Ovary (tissue), 10 donors: ENCODE measurements around the gene TMEM139. TPM values are rescaled to one million over a fixed set of nuclear protein-coding genes. Genes with fewer than 3 reads are reported as not detected.

Source experiments
- DNase-seq, 5 donors: peaks; one replicate each; pipeline ENCODE4 v3.0.0-alpha.2; 2019 to 2020
- H3K27ac ChIP-seq, 2 donors: fragments of 200-600 bp; one replicate each; pipeline versions ENCODE4 v1.5.1 to v1.8.0; 2019 to 2022
- H3K27me3 ChIP-seq: fragments of 200-600 bp; one replicate; pipeline ENCODE4 v1.8.0; 2022
- H3K36me3 ChIP-seq: fragments of 200-600 bp; sonication (generic); one replicate; pipeline ENCODE4 v1.5.1; 2019
- H3K4me1 ChIP-seq: one replicate; pipeline ENCODE4 v1.8.1; 2013; ENCODE audit warnings: mild to moderate bottlenecking, moderate library complexity; ENCODE audit not compliant: insufficient read depth
- H3K4me3 ChIP-seq: fragments of 200-600 bp; sonication (generic); one replicate; pipeline ENCODE4 v1.5.1; 2017
- H3K9me3 ChIP-seq, 2 donors: fragments of 200-600 bp in 1 of 2; sonication (generic) in 1 of 2; one replicate each; pipeline versions ENCODE4 v1.5.1 to v1.8.1; 2013 to 2019; ENCODE audit warnings: mild to moderate bottlenecking in 1 of 2, moderate library complexity in 1 of 2
- CTCF ChIP-seq, 3 donors: fragments of 450-650 bp in 2 of 3; fragments of 200-600 bp in 1 of 3; IDR thresholded peaks; one replicate each; pipeline versions ENCODE4 v1.5.1 to v1.8.0; 2016 to 2022; ENCODE audit warnings: antibody characterized with exemption in 3 of 3, mild to moderate bottlenecking in 1 of 3
- EP300 ChIP-seq: sonication (generic); formaldehyde crosslinking; IDR thresholded peaks from one replicate; pipeline ENCODE4 v1.6.1; 2017; ENCODE audit warnings: antibody characterized with exemption
- POLR2A ChIP-seq: fragments of 450-650 bp; IDR thresholded peaks from one replicate; pipeline ENCODE4 v1.6.1; 2017; ENCODE audit warnings: antibody characterized with exemption, mild to moderate bottlenecking, moderate library complexity
- WGBS, 3 donors: extraction: QIAGEN DNeasy Blood & Tissue Kit in 1 of 3; methylation state at CpG; one replicate each; pipeline versions ENCODE4 v1.1.5 to v1.1.7; 2013 to 2017; 5-methylcytosine and 5-hydroxymethylcytosine counted together
- intact Hi-C, 4 donors: fragments of 100-400 bp; cut with DNase I; formaldehyde crosslinking; loops; one replicate each; pipeline versions ENCODE4 v1.11.0 to v1.15.1; 2022 to 2023
- long read RNA-seq, 3 donors: library from polyadenylated mRNA in 2 of 3; unstranded in 2 of 3; transcript quantifications; one replicate each; pipeline ENCODE4 v2.0.0 and lab custom pipeline, GENCODE V29; 2021 to 2026
- polyA plus RNA-seq, 2 donors: library from polyadenylated mRNA; stranded (reverse); fragments of 200-250 nt in 1 of 2; fragments of 350-450 nt in 1 of 2; fragmentation: Illumina TruSeq in 1 of 2; extraction: RNeasy Lipid Tissue Mini Kit (QIAGEN cat#74804) in 1 of 2; gene quantifications; one replicate each; pipeline ENCODE4 v1.2.3, GENCODE V29; 2013 to 2014
- total RNA-seq, 7 donors: library from RNA; depleted of rRNA in 2 of 7; stranded (reverse); fragments of >200 nt in 2 of 7; fragmentation: NEBNext Ultra II Directional in 3 of 7; extraction: Animal tissue kit (Norgen Biotek cat#: 25700) in 3 of 7; gene quantifications; one replicate each; pipeline versions ENCODE4 v1.1.0 to v1.2.4, GENCODE V29; 2016 to 2023
- donor health status: DM: no; HTN: no; CAD: no; lungs with moderate emphysema.
- donor health status: DM: no; HTN: no; CAD: no.
- donor health status: Bipolar disorder and iron deficiency.
- donor health status: DM: yes; HTN: yes; CAD: no.
- donor health status: DM: no; HTN: no; CAD: no.
- donor health status: DM: yes; HTN: yes; CAD: no.

TMEM139 gene
- 10 to 100 TPM in 1 of 7 donors, 1 to 10 TPM in 2, under 1 TPM in 4; 0.35 to 10.8 (median 0.61) TPM for total RNA-seq
- 1 to 10 TPM in 1 of 2 donors, under 1 TPM in 1; 0.42 to 1.2 TPM for polyA plus RNA-seq
- long read RNA-seq, donor 1, partial matches to known transcripts = 0 of 1 reads
- long read RNA-seq, donor 1, other reads (novel, unspliced or antisense) = 1 of 1 reads
- long read RNA-seq, donor 2, partial matches to known transcripts = 0 of 2 reads
- long read RNA-seq, donor 2, other reads (novel, unspliced or antisense) = 0 of 2 reads
- long read RNA-seq, donor 3, partial matches to known transcripts = 0 of 10 reads
- long read RNA-seq, donor 3, other reads (novel, unspliced or antisense) = 5 of 10 reads

GRCh38 chr7:143284591-143285469, at the start of gene TMEM139:
Gene TMEM139, plus strand, starts transcription at chr7:143284958. Its CDS starts 1,000 bp downstream, at chr7:143285958.
- H3K27ac ChIP-seq = no peak within 1 kb of the TSS

GRCh38 chr7:143235561-143235960, 49.2 kb upstream of the TMEM139 start:
- intact Hi-C loops = loop anchor here in 1 of 4 donors (5.0 kb wide), 1 partner anchor 182 kb away; no protein-coding TSS in a partner anchor
- Histone ChIP-seq H3K27ac (no peak overlapping the region), H3K4me3 (no peak overlapping the region), H3K27me3 (no peaks in the 10 kb centered on the region), H3K9me3 (no peaks in the 10 kb centered on the region), H3K4me1 (no peaks in the 10 kb centered on the region), H3K36me3 (no peaks in the 10 kb centered on the region)
- WGBS, 3 donors = 28 to 38% (median 29%) methylated on average over 1 of the region's 1 CpG
- no peak for DNase-seq
- TF ChIP-seq POLR2A = no peak

More at GRCh38 chr7:143284591-143285469, at the start of gene TMEM139:
- Histone ChIP-seq H3K27me3 (no peaks in the 10 kb centered on the region), H3K4me1 (no peaks in the 10 kb centered on the region), H3K9me3 (no peaks in the 10 kb centered on the region), H3K36me3 (no peaks in the 10 kb centered on the region), H3K4me3 (no peak within 1 kb of the TSS)
- no peak for TF ChIP-seq POLR2A
- no peak for TF ChIP-seq CTCF (IDR thresholded peaks at IDR 0.05)
- no peak for TF ChIP-seq EP300
- no peak for DNase-seq
- 62 to 81% (median 68%) methylated on average over 18 to 19 of the region's 19 CpGs for WGBS, 3 donors
- intact Hi-C loops = no loop called here

GRCh38 chr7:143236408-143236990, 48.3 kb upstream of the TMEM139 start:
- no peak overlapping the region for H3K27ac ChIP-seq
- DNase-seq = no peak
- no peak overlapping the region for H3K4me3 ChIP-seq
- no peaks in the 10 kb centered on the region for H3K9me3 ChIP-seq
- H3K36me3 ChIP-seq = no peaks in the 10 kb centered on the region
- no peaks in the 10 kb centered on the region for H3K27me3 ChIP-seq
- no peak for TF ChIP-seq POLR2A
- no peak for TF ChIP-seq CTCF (IDR thresholded peaks at IDR 0.05)
- no peak for TF ChIP-seq EP300
- WGBS, 3 donors = 82 to 86% (median 85%) methylated on average over 3 of the region's 3 CpGs
- intact Hi-C loops = loop anchor here in 1 of 4 donors (5.0 kb wide), 1 partner anchor 181 kb away; no protein-coding TSS in a partner anchor
- H3K4me1 ChIP-seq = peaks cover 1% of the 10 kb centered on the region

- intact Hi-C loops = loop anchor here in 1 of 4 donors (5.0 kb wide), 1 partner anchor 180 kb away; no protein-coding TSS in a partner anchor
- Histone ChIP-seq H3K4me3 (no peak overlapping the region), H3K9me3 (no peaks in the 10 kb centered on the region), H3K4me1 (peaks cover 1% of the 10 kb centered on the region), H3K36me3 (no peaks in the 10 kb centered on the region), H3K27ac (no peak overlapping the region), H3K27me3 (no peaks in the 10 kb centered on the region)
- TF ChIP-seq POLR2A = no peak
- no peak for TF ChIP-seq CTCF (IDR thresholded peaks at IDR 0.05)
- no peak for TF ChIP-seq EP300
- DNase-seq = no peak
Measured at GRCh38 chr7:143237366-143237765, 47.4 kb upstream of the TMEM139 start.
